Measurements from ENCODE around the gene ADAM15. TPM values are rescaled to one million over a fixed set of nuclear protein-coding genes. Genes with fewer than 3 reads are reported as not detected.
A peak's percentile ranks its signal among the peaks of the same experiment; 100 is the strongest.

Gene ADAM15
- polyA plus RNA-seq, 1 of the 3 experiments (the other 2 are of a cell fraction) = 60.1 TPM

DNA sequence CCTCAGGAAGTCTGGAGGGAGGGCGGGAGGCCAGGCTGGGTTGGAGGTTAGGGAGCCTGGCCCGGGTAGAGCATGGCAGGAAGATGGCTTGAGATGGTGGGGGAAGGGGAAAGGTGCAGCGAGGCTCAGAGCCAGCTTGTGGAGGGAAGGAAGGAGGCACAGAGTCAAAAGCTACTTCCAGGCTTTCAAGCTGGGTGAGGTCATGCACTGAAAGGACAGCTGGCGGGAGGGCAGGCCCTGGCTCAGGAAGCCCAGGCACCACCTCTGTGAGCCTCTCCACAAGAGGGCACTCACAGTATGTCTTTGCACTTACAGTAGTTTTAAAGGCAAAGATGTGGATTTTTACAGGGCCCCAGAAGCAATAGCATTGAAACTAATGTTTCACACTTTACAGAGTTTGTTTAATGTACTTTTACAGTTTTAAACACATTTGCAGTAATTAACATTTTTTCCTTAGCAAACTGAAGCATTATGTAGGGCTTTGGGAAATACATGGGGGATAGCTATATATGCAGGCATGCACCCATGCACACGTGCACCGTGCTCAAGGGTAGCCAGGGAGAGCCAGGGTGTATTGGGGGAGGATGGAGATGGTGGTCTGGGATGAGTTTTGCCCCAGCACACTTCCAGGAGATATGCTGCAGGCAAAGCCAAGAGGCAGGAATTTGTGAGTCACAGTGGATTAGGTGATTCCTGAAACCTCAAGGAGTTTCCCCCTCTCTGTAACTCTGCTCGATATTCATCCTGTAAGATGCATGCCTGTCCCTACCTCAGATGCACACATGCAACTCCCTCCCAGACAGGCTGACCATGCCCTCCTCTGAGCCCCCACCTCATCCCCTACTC, 6.1 kb upstream of the ADAM15 start (continued):
- TF ChIP-seq EP300 (IDR thresholded peaks at IDR 0.05; ENCODE audit: borderline replicate concordance in 1 of 2, low read depth in 1 of 2, low read length in 1 of 2) (no peak), RFX5 (IDR thresholded peaks at IDR 0.05; ENCODE audit: low read length) (no peak), GABPA (IDR thresholded peaks at IDR 0.05; ENCODE audit: low read depth) (no peak), FOXM1 (IDR thresholded peaks at IDR 0.05; ENCODE audit: low read depth) (no peak), CHD2 (IDR thresholded peaks at IDR 0.05; ENCODE audit: low read length, partially characterized antibody) (no peak), RXRA (IDR thresholded peaks at IDR 0.05; ENCODE audit: borderline replicate concordance, low read depth) (no peak), GATA2 (CRISPR knock-in tag; IDR thresholded peaks at IDR 0.05) (no peak), SMC3 (IDR thresholded peaks at IDR 0.05; ENCODE audit: low read depth, low read length) (peak; percentile 79), POLR2AphosphoS5 (IDR thresholded peaks at IDR 0.05; ENCODE audit: low read depth, low read length) (no peak), RAD21 (IDR thresholded peaks at IDR 0.05; ENCODE audit: low read length) (peak; percentile 84), ELF1 (IDR thresholded peaks at IDR 0.05) (no peak)
- TF ChIP-seq, protein P1, sequence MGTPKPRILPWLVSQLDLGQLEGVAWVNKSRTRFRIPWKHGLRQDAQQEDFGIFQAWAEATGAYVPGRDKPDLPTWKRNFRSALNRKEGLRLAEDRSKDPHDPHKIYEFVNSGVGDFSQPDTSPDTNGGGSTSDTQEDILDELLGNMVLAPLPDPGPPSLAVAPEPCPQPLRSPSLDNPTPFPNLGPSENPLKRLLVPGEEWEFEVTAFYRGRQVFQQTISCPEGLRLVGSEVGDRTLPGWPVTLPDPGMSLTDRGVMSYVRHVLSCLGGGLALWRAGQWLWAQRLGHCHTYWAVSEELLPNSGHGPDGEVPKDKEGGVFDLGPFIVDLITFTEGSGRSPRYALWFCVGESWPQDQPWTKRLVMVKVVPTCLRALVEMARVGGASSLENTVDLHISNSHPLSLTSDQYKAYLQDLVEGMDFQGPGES (IDR thresholded peaks at IDR 0.05; ENCODE audit: low read depth, low read length) = no peak
- TF ChIP-seq, protein P2, sequence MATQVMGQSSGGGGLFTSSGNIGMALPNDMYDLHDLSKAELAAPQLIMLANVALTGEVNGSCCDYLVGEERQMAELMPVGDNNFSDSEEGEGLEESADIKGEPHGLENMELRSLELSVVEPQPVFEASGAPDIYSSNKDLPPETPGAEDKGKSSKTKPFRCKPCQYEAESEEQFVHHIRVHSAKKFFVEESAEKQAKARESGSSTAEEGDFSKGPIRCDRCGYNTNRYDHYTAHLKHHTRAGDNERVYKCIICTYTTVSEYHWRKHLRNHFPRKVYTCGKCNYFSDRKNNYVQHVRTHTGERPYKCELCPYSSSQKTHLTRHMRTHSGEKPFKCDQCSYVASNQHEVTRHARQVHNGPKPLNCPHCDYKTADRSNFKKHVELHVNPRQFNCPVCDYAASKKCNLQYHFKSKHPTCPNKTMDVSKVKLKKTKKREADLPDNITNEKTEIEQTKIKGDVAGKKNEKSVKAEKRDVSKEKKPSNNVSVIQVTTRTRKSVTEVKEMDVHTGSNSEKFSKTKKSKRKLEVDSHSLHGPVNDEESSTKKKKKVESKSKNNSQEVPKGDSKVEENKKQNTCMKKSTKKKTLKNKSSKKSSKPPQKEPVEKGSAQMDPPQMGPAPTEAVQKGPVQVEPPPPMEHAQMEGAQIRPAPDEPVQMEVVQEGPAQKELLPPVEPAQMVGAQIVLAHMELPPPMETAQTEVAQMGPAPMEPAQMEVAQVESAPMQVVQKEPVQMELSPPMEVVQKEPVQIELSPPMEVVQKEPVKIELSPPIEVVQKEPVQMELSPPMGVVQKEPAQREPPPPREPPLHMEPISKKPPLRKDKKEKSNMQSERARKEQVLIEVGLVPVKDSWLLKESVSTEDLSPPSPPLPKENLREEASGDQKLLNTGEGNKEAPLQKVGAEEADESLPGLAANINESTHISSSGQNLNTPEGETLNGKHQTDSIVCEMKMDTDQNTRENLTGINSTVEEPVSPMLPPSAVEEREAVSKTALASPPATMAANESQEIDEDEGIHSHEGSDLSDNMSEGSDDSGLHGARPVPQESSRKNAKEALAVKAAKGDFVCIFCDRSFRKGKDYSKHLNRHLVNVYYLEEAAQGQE (IDR thresholded peaks at IDR 0.05; ENCODE audit: low read depth, low read length) = 0 out of 2 replicates have a peak, but pooled peaks have one; percentile 27
- TF ChIP-seq, protein P3, sequence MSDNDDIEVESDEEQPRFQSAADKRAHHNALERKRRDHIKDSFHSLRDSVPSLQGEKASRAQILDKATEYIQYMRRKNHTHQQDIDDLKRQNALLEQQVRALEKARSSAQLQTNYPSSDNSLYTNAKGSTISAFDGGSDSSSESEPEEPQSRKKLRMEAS (IDR thresholded peaks at IDR 0.05; ENCODE audit: low read depth) = no peak
- TF ChIP-seq, protein P4, sequence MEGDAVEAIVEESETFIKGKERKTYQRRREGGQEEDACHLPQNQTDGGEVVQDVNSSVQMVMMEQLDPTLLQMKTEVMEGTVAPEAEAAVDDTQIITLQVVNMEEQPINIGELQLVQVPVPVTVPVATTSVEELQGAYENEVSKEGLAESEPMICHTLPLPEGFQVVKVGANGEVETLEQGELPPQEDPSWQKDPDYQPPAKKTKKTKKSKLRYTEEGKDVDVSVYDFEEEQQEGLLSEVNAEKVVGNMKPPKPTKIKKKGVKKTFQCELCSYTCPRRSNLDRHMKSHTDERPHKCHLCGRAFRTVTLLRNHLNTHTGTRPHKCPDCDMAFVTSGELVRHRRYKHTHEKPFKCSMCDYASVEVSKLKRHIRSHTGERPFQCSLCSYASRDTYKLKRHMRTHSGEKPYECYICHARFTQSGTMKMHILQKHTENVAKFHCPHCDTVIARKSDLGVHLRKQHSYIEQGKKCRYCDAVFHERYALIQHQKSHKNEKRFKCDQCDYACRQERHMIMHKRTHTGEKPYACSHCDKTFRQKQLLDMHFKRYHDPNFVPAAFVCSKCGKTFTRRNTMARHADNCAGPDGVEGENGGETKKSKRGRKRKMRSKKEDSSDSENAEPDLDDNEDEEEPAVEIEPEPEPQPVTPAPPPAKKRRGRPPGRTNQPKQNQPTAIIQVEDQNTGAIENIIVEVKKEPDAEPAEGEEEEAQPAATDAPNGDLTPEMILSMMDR (IDR thresholded peaks at IDR 0.05) = peak; percentile 81

All from SK-N-SH (cell line).